Neuronal stem cell (in vitro differentiated cells): ENCODE measurements around the gene TTC39C.

ENCODE experiments used
- DNase-seq: peaks from one replicate; pipeline ENCODE4 v3.0.0-alpha.2; 2013; ENCODE audit warnings: low spot score
- H2AFZ ChIP-seq: one replicate; pipeline ENCODE4 v1.6.1; 2013; ENCODE audit warnings: mild to moderate bottlenecking, low read length, inconsistent platforms
- H2AK5ac ChIP-seq: 2 replicates; pipeline ENCODE4 v1.6.1; 2013; ENCODE audit warnings: low read depth, mild to moderate bottlenecking, inconsistent platforms, low read length, moderate library complexity, mixed read lengths
- H2BK120ac ChIP-seq: 2 replicates; pipeline ENCODE4 v1.6.1; 2013; ENCODE audit warnings: low read depth, mild to moderate bottlenecking, inconsistent platforms, low read length, moderate library complexity, mixed read lengths
- H2BK12ac ChIP-seq: one replicate; pipeline ENCODE4 v1.6.1; 2013; ENCODE audit warnings: low read length, inconsistent platforms
- H2BK15ac ChIP-seq: 2 replicates; pipeline ENCODE4 v1.6.1; 2013; ENCODE audit warnings: mild to moderate bottlenecking, low read length, inconsistent platforms, mixed read lengths
- H2BK5ac ChIP-seq: one replicate; pipeline ENCODE4 v1.6.1; 2013; ENCODE audit warnings: inconsistent platforms, mild to moderate bottlenecking, low read length, moderate library complexity
- H3K14ac ChIP-seq: one replicate; pipeline ENCODE4 v1.6.1; 2013; ENCODE audit warnings: low read length, inconsistent platforms
- H3K18ac ChIP-seq: 2 replicates; pipeline ENCODE4 v1.6.1; 2013; ENCODE audit warnings: low read length, inconsistent platforms
- H3K23ac ChIP-seq: 2 replicates; pipeline ENCODE4 v1.6.1; 2013; ENCODE audit warnings: low read depth, mild to moderate bottlenecking, mixed read lengths, low read length, inconsistent platforms; ENCODE audit not compliant: poor library complexity
- H3K27ac ChIP-seq: replicated peaks from 3 replicates; pipeline ENCODE4 v1.5.1; 2013; ENCODE audit warnings: low read length, inconsistent platforms
- H3K27me3 ChIP-seq, 3 experiments: 2 replicates each; pipeline ENCODE4 v1.6.1; 2013; ENCODE audit warnings: low read length in 3 of 3, mild to moderate bottlenecking in 2 of 3, inconsistent platforms in 1 of 3, low read depth in 1 of 3, mixed read lengths in 1 of 3, moderate library complexity in 1 of 3; ENCODE audit not compliant: control insufficient read depth in 3 of 3, insufficient read depth in 3 of 3
- H3K36me3 ChIP-seq, 2 donors: replicated peaks in 1 of 2; 2 replicates each; pipeline ENCODE4 v1.6.1; 2013; ENCODE audit warnings: low read length in 2 of 2; ENCODE audit not compliant: control insufficient read depth in 2 of 2, insufficient read depth in 2 of 2
- H3K4ac ChIP-seq: 2 replicates; pipeline ENCODE4 v1.6.1; 2013; ENCODE audit warnings: inconsistent platforms, mild to moderate bottlenecking, low read length, moderate library complexity
- H3K4me1 ChIP-seq, 2 donors: 1 replicate in 1 of 2; 2 replicates in 1 of 2; pipeline ENCODE4 v1.6.1; 2013; ENCODE audit warnings: low read length in 2 of 2, low read depth in 1 of 2; ENCODE audit not compliant: control insufficient read depth in 2 of 2, insufficient read depth in 1 of 2
- H3K4me2 ChIP-seq: one replicate; pipeline ENCODE4 v1.6.1; 2013; ENCODE audit warnings: mild to moderate bottlenecking, low read length, inconsistent platforms; ENCODE audit not compliant: insufficient read depth, poor library complexity, severe bottlenecking
- H3K4me3 ChIP-seq, 2 donors: 2 replicates each; pipeline ENCODE4 v1.5.1; 2013; ENCODE audit warnings: low read length in 2 of 2, mild to moderate bottlenecking in 2 of 2, inconsistent platforms in 1 of 2, moderate library complexity in 1 of 2
- H3K79me1 ChIP-seq: one replicate; pipeline ENCODE4 v1.6.1; 2013; ENCODE audit warnings: low read depth, mild to moderate bottlenecking, inconsistent platforms, low read length, moderate library complexity
- H3K9ac ChIP-seq: one replicate; pipeline ENCODE4 v1.6.1; 2013; ENCODE audit warnings: mild to moderate bottlenecking, low read depth, low read length, inconsistent platforms; ENCODE audit not compliant: poor library complexity
- H3K9me3 ChIP-seq, 2 donors: replicated peaks in 1 of 2; 2 replicates each; pipeline versions ENCODE3 to v1.6.1; 2013; ENCODE audit warnings: low read length in 2 of 2, mild to moderate bottlenecking in 2 of 2, inconsistent platforms in 1 of 2, low read depth in 1 of 2, mixed read lengths in 1 of 2, moderate library complexity in 1 of 2; ENCODE audit not compliant: control insufficient read depth in 2 of 2, insufficient read depth in 1 of 2
- H4K8ac ChIP-seq: one replicate; pipeline ENCODE4 v1.6.1; 2013; ENCODE audit warnings: low read depth, mild to moderate bottlenecking, inconsistent platforms, low read length, moderate library complexity
- H4K91ac ChIP-seq: one replicate; pipeline ENCODE4 v1.6.1; 2013; ENCODE audit warnings: low read length, low read depth, mild to moderate bottlenecking, inconsistent platforms; ENCODE audit not compliant: poor library complexity
- WGBS, 2 donors: extraction: QIAGEN DNeasy Blood & Tissue Kit; methylation state at CpG; one replicate each; pipeline ENCODE4 v1.1.7; 2013; ENCODE audit warnings: missing lambda C conversion rate in 2 of 2, mixed read lengths in 1 of 2; ENCODE audit not compliant: insufficient read length in 2 of 2, insufficient replicate concordance in 1 of 2; ENCODE audit errors: extremely low coverage in 2 of 2; 5-methylcytosine and 5-hydroxymethylcytosine counted together

Gene TTC39C

DNA sequence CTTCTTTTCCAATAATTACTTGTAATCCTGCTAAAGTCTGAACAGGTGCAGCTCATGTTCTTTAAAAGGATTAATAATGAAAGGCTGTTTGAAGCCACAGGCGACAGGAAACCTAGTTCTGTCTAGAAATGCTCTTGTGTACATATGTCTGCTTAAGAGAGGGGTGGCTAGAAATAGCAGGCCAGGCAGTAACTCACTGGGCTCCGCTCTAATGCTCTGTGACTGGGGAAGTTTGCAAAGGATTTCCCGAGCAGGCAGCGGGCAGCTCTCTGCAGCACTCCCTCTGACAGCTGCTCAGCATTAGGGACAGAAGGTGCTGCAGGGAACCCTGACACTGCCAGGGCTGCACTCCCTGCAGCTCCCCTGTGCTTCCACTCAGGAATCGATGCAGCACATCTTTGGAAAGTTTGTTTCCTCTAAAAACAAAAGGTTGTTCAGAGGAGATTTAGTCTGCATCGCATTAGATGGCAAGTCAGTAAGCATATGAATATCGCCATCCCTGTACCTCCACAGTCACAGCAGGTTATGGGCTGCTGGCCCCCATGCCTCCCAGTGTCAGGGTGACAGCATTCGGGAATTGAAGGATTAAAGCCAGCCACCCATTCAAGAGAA, 33.1 kb upstream of the TTC39C start:
- DNase-seq: no peak
- no CpG with 5 or more reads among the region's 8 CpGs for WGBS, 2 donors
- no peaks in the 10 kb centered on the region for H3K36me3 ChIP-seq
- H2AFZ ChIP-seq: peak overlapping the region; percentile 70
- no peak overlapping the region for H3K4ac ChIP-seq
- H3K9me3 ChIP-seq: no peaks in the 10 kb centered on the region
- H2BK15ac ChIP-seq: no peak overlapping the region
- no peak overlapping the region for H3K9ac ChIP-seq
- H4K91ac ChIP-seq: no peak overlapping the region
- H3K27ac ChIP-seq: no peak overlapping the region
- H2AK5ac ChIP-seq: no peak overlapping the region
- H3K4me2 ChIP-seq: no peak overlapping the region
- H3K27me3 ChIP-seq: peaks cover 0 to 37% (median 0%) of the 10 kb centered on the region in 3 experiments
- peaks cover 9 to 20% of the 10 kb centered on the region in 2 donors for H3K4me1 ChIP-seq
- no peak overlapping the region for H2BK5ac ChIP-seq
- no peaks in the 10 kb centered on the region for H3K79me1 ChIP-seq
- no peak overlapping the region for H2BK12ac ChIP-seq
- no peak overlapping the region for H4K8ac ChIP-seq
- H3K18ac ChIP-seq: no peak overlapping the region
- H2BK120ac ChIP-seq: no peak overlapping the region
- no peak overlapping the region for H3K4me3 ChIP-seq
- H3K14ac ChIP-seq: no peak overlapping the region
- H3K23ac ChIP-seq: no peak overlapping the region

DNA sequence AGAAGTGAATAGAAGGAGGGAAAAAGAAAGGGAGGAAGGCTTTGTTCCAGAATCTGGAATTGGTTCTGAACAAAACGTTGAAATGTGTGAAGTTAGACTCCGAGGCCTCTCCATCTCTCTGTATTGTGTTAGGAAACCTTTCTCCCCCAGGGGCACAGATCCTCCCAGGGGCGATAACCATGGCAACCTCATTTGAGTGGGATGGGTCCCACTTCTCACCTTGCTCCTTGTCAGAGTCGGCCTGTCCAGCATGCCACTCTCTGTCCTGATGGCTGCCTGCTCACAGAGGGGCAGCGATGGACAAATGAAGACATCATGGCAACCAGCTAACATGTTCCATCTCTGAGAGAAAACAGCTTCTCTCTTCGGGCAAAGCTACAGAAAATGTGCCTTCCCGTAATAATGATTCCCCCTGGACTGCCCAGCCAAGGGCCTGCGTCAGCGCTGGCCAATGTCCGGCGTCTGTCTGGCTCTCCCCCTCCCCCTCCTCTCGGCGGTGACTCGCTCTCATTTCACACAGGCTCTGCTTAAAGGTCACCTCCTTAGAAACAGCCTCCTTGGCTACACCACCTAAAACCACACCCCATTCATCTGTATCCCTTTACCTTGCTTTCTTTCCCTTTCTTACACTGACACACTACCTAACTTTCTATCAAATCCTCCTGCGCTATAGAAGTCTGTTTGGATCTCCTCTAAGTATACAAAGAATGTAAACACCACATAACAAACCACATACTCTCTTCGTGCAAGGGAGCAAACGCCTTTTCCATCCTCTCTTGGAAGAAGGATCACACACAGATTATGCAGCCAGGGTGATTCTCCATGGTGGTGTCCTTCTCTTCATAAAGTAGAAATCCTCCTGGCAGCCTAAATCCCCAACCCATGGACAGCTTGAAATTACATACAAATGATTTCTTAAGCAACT, 32.1 kb upstream of the TTC39C start:
- no peak overlapping the region for H4K8ac ChIP-seq
- WGBS, 2 donors: no CpG with 5 or more reads among the region's 17 CpGs
- H3K79me1 ChIP-seq: no peaks in the 10 kb centered on the region

DNA sequence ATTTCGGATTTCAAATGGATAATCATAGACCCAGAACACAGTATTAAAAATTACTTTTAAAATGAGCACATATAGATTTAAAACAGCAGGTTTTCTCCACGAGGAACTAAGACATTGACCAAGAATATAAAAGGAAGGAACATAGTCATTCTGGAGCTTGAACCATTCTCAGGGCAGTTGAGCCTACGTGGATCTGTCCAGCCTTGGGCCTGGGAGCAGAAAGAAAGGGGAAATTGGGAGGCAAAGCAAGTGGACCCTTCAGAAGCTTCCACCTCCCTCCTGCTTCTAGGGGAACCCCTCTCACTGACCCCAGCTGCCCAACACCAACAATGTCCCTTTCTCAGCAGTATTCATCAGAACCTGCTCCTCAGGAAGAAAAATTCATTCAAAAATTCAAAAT, 31.4 kb upstream of the TTC39C start:
- H2BK12ac ChIP-seq: no peak overlapping the region
- H3K27me3 ChIP-seq: peaks cover 0 to 37% (median 0%) of the 10 kb centered on the region in 3 experiments
- no peaks in the 10 kb centered on the region for H3K9me3 ChIP-seq
- no peak for DNase-seq
- no peak overlapping the region for H3K9ac ChIP-seq
- H2BK15ac ChIP-seq: no peak overlapping the region
- H3K27ac ChIP-seq: no peak overlapping the region
- H3K4me3 ChIP-seq: no peak overlapping the region
- H3K36me3 ChIP-seq: no peaks in the 10 kb centered on the region
- WGBS, 2 donors: no CpG with 5 or more reads among the region's 3 CpGs
- no peak overlapping the region for H3K18ac ChIP-seq
- no peaks in the 10 kb centered on the region for H3K79me1 ChIP-seq
- peaks cover 9 to 17% of the 10 kb centered on the region in 2 donors for H3K4me1 ChIP-seq
- H4K91ac ChIP-seq: no peak overlapping the region
- no peak overlapping the region for H2BK5ac ChIP-seq
- no peak overlapping the region for H3K14ac ChIP-seq
- H4K8ac ChIP-seq: no peak overlapping the region
- no peak overlapping the region for H3K23ac ChIP-seq
- H2AFZ ChIP-seq: no peak overlapping the region
- H2AK5ac ChIP-seq: no peak overlapping the region
- no peak overlapping the region for H3K4ac ChIP-seq
- H2BK120ac ChIP-seq: no peak overlapping the region
- H3K4me2 ChIP-seq: no peak overlapping the region

More for the DNA sequence above, 32.1 kb upstream of the TTC39C start:
- Histone ChIP-seq H3K18ac (peak overlapping the region; percentile 57), H2AK5ac (no peak overlapping the region), H3K4me2 (no peak overlapping the region), H4K91ac (no peak overlapping the region), H2AFZ (peak overlapping the region; percentile 70), H3K4me1 (peaks cover 9 to 20% of the 10 kb centered on the region in 2 donors), H2BK5ac (no peak overlapping the region), H3K14ac (no peak overlapping the region), H2BK15ac (no peak overlapping the region), H3K23ac (peak overlapping the region; percentile 16), H3K36me3 (no peaks in the 10 kb centered on the region), H3K9me3 (no peaks in the 10 kb centered on the region), H2BK120ac (no peak overlapping the region), H3K27me3 (peaks cover 0 to 37% (median 0%) of the 10 kb centered on the region in 3 experiments), H3K4ac (no peak overlapping the region), H3K4me3 (peak overlapping the region in 1 of 2 donors; percentile 16), H3K9ac (no peak overlapping the region), H3K27ac (no peak overlapping the region), H2BK12ac (peak overlapping the region; percentile 8)
- DNase-seq: no peak

DNA sequence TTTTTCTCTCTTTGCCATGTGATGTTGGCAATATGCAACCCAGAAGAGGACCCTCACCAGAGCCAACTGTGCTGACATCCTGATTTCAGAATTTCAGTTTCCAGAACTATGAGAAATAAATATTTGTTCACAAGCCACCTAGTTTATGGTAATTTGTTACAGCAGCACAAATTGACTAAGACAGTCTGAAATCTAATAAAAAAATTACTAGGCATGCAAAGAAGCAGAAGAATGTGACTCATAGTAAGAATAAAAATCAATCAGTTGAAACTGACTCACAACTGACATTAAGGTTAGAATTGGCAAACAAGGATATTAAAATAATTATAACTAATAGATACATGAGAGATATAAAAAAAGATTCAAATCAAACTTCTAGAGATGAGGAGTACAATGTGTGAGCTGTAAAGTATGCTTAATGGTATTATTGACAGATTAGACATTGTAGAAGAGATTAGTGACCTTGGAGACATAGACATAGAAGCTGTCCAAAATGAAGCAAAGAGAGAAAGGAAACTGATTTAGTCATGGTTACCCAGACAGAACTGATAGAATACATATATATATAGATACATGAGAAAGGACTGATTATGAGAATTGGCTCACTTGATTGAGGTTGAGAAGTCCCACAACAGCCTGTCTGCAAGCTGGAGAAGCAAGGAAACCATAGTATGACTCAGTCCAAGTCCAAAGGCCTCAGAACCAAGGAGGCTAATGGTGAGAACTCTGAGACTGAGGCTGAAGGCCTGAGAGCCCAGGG, 27.8 kb upstream of the TTC39C start:
- H2BK5ac ChIP-seq: no peak overlapping the region
- no peak overlapping the region for H2AFZ ChIP-seq
- H3K4me3 ChIP-seq: no peak overlapping the region
- no peak overlapping the region for H2BK12ac ChIP-seq
- H3K9me3 ChIP-seq: no peaks in the 10 kb centered on the region
- H3K27me3 ChIP-seq: peaks cover 0 to 16% (median 0%) of the 10 kb centered on the region in 3 experiments
- H3K23ac ChIP-seq: no peak overlapping the region
- no peak overlapping the region for H4K8ac ChIP-seq
- no peak overlapping the region for H3K18ac ChIP-seq
- H3K36me3 ChIP-seq: no peaks in the 10 kb centered on the region
- no peak overlapping the region for H3K4ac ChIP-seq
- no peaks in the 10 kb centered on the region for H3K79me1 ChIP-seq
- H3K4me1 ChIP-seq: peaks cover 5 to 11% of the 10 kb centered on the region in 2 donors
- no peak overlapping the region for H3K14ac ChIP-seq
- H2AK5ac ChIP-seq: no peak overlapping the region
- no peak overlapping the region for H3K27ac ChIP-seq
- H3K9ac ChIP-seq: no peak overlapping the region
- no peak for DNase-seq
- H2BK15ac ChIP-seq: no peak overlapping the region
- H3K4me2 ChIP-seq: no peak overlapping the region
- H4K91ac ChIP-seq: no peak overlapping the region
- H2BK120ac ChIP-seq: no peak overlapping the region
